Glutamatergic neuron (in vitro differentiated cells): ENCODE results near the gene ATP2C2. TPM values are rescaled to one million over a fixed set of nuclear protein-coding genes. Genes with fewer than 3 reads are reported as not detected.
"Not testable (repeated sequence)": the region's sequence is repeated elsewhere in the genome, so short reads cannot be mapped to it uniquely, and the experiment has no call there.

Experiments used
- DNase-seq: peaks from one replicate; pipeline ENCODE4 v3.0.0; 2022
- H3K27ac Mint-ChIP-seq: one replicate; pipeline ENCODE4 v1.8.0; 2020; ENCODE audit warnings: mild to moderate bottlenecking, mixed read lengths, inconsistent platforms; ENCODE audit not compliant: unreplicated experiment
- H3K27me3 Mint-ChIP-seq: one replicate; pipeline ENCODE4 v1.8.0; 2020; ENCODE audit warnings: mild to moderate bottlenecking, moderate library complexity, mixed read lengths, inconsistent platforms; ENCODE audit not compliant: unreplicated experiment
- H3K36me3 Mint-ChIP-seq: one replicate; pipeline ENCODE4 v1.8.0; 2020; ENCODE audit warnings: mild to moderate bottlenecking, mixed read lengths, inconsistent platforms; ENCODE audit not compliant: unreplicated experiment
- H3K4me1 Mint-ChIP-seq: one replicate; pipeline ENCODE4 v1.8.0; 2020; ENCODE audit warnings: mild to moderate bottlenecking, low read depth, mixed read lengths, inconsistent platforms; ENCODE audit not compliant: unreplicated experiment
- H3K4me3 Mint-ChIP-seq: one replicate; pipeline ENCODE4 v1.8.0; 2020; ENCODE audit warnings: mild to moderate bottlenecking, mixed read lengths, inconsistent platforms; ENCODE audit not compliant: unreplicated experiment
- H3K9me3 Mint-ChIP-seq: one replicate; pipeline ENCODE4 v1.8.0; 2020; ENCODE audit warnings: mild to moderate bottlenecking, moderate library complexity, mixed read lengths, inconsistent platforms; ENCODE audit not compliant: unreplicated experiment
- total RNA-seq: library from RNA; stranded (reverse); fragmentation: NEBNext Ultra II Directional; extraction: Animal tissue kit (Norgen Biotek cat#: 25700); gene quantifications from one replicate; pipeline ENCODE4 v1.2.1, GENCODE V29; 2021; ENCODE audit not compliant: unreplicated experiment
- TF ChIP-seq, protein P1 (sequence below): fragments of 200-600 bp; sonication (generic); IDR thresholded peaks from one replicate; pipeline ENCODE4 v1.5.0; 2021; ENCODE audit not compliant: partially characterized antibody, unreplicated experiment

ATP2C2 gene
- total RNA-seq, 1 donor from 2014 or later: not detected

DNA sequence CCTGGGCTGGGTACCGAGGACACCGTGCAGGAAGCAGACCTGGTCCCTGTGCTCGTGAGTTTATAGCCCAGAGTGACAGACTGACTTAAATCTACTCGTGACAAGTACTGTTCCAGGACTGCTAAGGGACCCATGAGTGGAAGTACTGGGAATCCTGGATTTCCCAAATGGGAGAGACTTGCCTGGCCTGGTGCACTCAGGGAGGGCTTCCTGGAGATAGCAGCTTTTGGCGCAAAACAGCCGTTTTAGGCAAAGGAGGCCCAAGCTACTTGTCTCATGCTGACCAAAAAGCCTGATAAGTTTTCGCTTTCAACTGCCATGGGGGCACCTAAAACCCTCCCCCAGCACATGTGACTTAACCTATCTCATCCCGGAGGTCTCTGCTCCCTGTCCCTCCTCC, 51.4 kb downstream of the ATP2C2 start:
- H3K36me3 Mint-ChIP-seq: no peaks in the 10 kb centered on the region
- no peak overlapping the region for H3K27ac Mint-ChIP-seq
- H3K4me3 Mint-ChIP-seq: no peak overlapping the region
- peaks cover 13% of the 10 kb centered on the region for H3K4me1 Mint-ChIP-seq
- H3K27me3 Mint-ChIP-seq: peaks cover 6% of the 10 kb centered on the region
- TF ChIP-seq, protein P1, sequence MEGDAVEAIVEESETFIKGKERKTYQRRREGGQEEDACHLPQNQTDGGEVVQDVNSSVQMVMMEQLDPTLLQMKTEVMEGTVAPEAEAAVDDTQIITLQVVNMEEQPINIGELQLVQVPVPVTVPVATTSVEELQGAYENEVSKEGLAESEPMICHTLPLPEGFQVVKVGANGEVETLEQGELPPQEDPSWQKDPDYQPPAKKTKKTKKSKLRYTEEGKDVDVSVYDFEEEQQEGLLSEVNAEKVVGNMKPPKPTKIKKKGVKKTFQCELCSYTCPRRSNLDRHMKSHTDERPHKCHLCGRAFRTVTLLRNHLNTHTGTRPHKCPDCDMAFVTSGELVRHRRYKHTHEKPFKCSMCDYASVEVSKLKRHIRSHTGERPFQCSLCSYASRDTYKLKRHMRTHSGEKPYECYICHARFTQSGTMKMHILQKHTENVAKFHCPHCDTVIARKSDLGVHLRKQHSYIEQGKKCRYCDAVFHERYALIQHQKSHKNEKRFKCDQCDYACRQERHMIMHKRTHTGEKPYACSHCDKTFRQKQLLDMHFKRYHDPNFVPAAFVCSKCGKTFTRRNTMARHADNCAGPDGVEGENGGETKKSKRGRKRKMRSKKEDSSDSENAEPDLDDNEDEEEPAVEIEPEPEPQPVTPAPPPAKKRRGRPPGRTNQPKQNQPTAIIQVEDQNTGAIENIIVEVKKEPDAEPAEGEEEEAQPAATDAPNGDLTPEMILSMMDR: no peak
- H3K9me3 Mint-ChIP-seq: peaks cover 4% of the 10 kb centered on the region
- DNase-seq: no peak

DNA sequence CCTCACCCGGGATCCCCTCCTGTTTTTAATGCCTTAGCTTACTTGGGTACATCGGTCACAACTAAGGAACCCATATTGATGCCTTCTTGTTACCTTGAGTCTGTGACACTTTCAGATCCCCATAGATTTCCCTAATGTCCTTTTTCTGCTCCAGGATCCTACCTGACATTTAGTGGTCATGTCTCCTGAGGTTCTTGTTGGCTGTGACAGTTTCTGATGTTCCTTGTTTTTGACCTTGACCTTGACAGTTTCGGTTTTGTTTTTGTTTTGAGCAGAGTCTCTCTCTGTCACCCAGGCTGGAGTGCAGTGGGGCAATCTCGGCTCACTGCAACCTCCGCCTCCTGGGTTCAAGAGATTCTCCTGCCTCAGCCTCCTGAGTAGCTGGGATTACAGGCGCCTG, 52.2 kb downstream of the ATP2C2 start:
- H3K4me3 Mint-ChIP-seq, DNase-seq, H3K27me3 Mint-ChIP-seq, H3K4me1 Mint-ChIP-seq, H3K36me3 Mint-ChIP-seq, H3K27ac Mint-ChIP-seq, H3K9me3 Mint-ChIP-seq: not testable (repeated sequence)

DNA sequence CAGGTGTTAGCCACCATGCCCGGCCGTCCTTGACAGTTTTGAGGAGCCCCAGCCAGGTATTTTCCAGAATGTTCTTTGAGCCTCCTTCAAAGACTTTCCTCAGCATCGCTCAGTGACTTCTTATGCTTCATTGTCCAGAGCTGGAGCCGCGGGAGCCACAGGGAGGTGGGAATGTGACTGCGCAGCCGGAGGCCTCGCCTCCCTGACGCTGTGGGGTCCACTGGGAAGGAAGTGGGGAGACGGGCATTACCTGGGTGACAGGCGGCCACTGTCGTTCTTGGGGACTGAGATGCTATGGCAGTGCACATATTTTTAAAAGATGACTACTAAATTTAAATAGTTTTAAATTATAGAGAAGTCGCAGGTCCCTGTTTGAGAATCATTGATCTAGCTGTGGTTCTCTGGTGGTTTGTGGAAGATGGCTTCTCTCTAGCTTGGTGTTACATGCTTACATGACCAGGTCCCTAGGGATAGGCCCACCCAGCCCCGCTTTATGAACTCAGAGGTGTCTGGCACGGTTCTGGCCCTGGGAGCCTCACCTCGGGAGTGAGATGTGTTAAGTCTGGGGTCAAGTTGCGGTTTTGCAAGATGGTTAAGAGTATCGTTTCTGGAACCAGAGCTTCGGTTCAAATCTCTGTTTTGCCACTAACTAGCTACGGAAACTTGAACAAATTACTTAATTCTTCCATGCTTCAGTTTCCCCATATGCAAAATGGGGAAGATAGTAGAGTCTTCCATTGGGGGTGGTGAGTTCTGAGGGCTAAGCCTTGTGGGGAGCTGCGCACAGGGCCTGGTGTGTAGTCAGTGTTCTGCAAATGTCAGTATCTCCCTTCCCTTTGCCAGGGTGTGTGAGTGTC, 53.0 kb downstream of the ATP2C2 start:
- Mint-ChIP-seq H3K27me3 (peaks cover 7% of the 10 kb centered on the region), H3K4me1 (peaks cover 7% of the 10 kb centered on the region), H3K4me3 (no peak overlapping the region), H3K27ac (no peak overlapping the region), H3K9me3 (peaks cover 4% of the 10 kb centered on the region), H3K36me3 (no peaks in the 10 kb centered on the region)
- no peak for DNase-seq
- TF ChIP-seq, protein P1: no peak

DNA sequence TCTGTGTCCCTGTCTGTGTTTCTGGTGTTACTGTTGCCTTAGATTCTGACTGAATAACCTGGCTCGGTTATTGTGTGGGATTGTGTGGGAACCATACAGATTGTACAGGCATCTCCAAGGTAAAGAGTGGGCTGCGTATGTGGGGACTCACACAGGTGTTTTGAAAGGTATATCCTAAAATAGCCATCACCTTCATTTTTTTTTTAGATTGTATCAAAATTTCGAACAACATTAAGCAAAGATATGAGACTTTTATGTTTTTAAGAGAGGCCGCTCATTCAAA, 53.5 kb downstream of the ATP2C2 start:
- H3K4me1 Mint-ChIP-seq: peaks cover 7% of the 10 kb centered on the region
- DNase-seq: no peak
- TF ChIP-seq, protein P1: no peak
- H3K27me3 Mint-ChIP-seq: peaks cover 7% of the 10 kb centered on the region
- H3K36me3 Mint-ChIP-seq: no peaks in the 10 kb centered on the region
- no peak overlapping the region for H3K27ac Mint-ChIP-seq
- no peak overlapping the region for H3K4me3 Mint-ChIP-seq
- H3K9me3 Mint-ChIP-seq: peaks cover 4% of the 10 kb centered on the region

DNA sequence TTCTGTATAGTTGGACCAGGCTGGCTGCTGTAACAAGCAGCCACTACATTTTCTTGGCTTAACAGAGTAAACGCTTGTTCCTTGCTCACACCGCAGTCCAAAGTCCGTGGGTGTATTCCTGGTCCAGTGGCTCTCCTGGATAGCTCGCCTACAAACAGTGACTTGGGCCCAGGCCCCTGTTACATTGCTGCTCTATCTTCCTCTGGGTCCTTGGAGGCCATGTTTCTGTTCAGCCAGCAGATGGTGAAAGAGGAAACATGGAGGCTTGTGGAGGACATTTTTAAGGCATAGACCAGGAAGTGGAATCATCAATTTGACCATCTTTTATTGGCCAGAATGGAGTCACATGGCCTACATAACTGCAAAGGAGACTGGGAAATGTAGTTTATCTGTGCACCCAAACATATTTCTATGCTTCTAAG, 55.1 kb downstream of the ATP2C2 start:
- no peaks in the 10 kb centered on the region for H3K36me3 Mint-ChIP-seq
- H3K9me3 Mint-ChIP-seq: peaks cover 3% of the 10 kb centered on the region
- TF ChIP-seq, protein P1: no peak
- peaks cover 5% of the 10 kb centered on the region for H3K4me1 Mint-ChIP-seq
- no peak overlapping the region for H3K4me3 Mint-ChIP-seq
- no peak for DNase-seq
- H3K27me3 Mint-ChIP-seq: peaks cover 5% of the 10 kb centered on the region
- H3K27ac Mint-ChIP-seq: no peak overlapping the region
